Ammon's horn (tissue), 1 donor: ENCODE data around the gene RALGAPB.
"Not testable (repeated sequence)": the region's sequence is repeated elsewhere in the genome, so short reads cannot be mapped to it uniquely, and the experiment has no call there.

Experiments used
- DNase-seq: peaks from one replicate; pipeline ENCODE4 v3.0.0-alpha.2; 2016; ENCODE audit warnings: low spot score

The RALGAPB gene

GRCh38 chr20:38497246-38497935 is 24.7 kb downstream of the RALGAPB start:
- DNase-seq = no peak

DNA sequence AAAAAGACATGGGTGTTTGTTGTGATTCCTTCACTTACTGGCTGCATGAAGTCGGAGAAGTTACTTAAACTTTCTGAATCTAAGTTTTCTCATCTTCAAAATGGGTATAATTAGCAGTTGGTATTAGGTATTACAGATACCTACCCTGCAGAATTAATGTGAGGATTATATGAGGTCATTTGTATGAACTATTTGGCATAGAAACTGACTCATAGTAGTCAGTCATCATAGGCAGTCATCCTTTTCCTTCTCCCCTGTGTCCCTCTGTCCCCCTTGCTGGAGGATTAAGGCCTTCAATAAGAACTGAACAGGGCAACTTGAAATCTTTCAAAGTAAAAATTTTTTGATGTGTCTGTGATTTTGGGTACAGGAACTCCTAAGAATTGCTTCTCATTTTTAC is 26.3 kb downstream of the RALGAPB start:
- no peak for DNase-seq

DNA sequence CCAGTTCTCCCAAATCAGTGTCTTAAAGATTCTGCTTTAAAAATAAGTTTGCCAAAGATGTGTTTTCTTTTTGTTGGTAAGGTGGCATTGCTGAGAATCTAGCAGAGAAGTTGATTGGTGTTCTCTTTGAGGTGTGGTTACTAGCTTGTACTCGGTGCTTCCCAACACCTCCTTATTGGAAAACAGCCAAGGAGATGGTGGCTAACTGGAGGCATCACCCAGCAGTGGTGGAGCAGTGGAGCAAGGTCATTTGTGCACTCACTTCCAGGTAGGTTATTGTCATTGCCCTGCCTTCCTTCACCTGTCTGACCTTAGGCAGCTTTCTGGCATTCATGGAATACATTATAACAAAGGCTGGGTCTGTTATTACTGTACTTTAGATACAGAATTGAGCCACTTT is 26.7 kb downstream of the RALGAPB start:
- DNase-seq = no peak

DNA sequence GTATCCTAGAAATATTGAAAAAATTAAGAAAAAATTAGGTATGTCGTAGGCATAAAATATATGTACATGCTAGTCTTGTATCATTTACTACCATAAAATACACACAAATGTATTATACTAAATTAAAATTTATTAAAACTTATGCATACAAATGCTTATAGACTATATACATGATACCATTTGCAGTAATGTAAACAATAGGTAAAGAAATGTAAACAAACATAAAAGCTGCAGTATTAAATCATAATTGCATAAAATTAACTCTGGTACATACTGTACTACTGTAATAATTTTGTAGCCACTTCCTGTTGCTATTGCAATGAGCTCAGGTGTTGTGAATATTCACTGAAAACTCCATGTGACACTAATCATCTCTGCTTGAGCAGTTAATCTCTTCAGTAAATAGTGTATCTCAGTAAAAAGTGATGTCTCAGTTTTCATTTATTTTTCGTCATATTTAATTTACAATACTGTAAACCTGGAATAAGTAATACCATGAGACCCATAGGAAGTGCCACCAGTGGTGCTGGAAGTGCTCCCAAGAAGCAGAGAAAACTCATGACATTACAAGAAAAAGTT is 29.3 kb downstream of the RALGAPB start:
- no peak for DNase-seq

DNA sequence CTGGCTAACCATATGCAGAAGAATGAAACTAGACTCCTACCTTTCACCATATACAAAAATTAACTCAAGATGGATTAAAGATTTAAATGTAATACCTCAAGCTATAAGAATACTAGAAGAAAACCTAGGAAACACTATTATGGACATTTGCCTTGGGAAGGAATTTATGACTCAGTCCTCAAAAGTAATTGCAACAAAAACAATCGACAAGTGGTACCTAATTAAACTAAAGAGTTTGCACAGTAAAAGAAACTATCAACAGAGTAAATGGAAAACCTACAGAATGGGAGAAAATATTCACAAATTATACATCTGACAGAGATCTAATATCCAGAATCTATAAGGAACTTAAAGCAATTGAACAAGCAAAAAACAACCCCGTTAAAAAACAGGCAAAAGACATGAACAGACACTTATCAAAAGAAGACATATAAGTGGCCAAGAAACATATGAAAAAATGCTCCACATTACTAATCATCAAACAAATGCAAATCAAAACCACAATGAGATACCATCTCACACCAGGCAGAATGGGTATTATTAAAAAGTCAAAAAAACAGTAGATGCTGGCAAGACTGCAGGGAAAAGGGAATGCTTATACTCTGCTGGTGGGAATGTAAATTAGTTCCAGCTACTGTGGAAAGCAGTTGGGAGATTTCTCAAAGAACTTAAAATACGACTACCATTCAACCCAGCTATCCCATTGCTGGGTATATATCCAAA is 31.9 kb downstream of the RALGAPB start:
- DNase-seq = no peak

GRCh38 chr20:38505091-38505455 is 32.4 kb downstream of the RALGAPB start:
- DNase-seq = no peak

GRCh38 chr20:38511726-38512125 is 39.1 kb downstream of the RALGAPB start:
- DNase-seq = not testable (repeated sequence)

GRCh38 chr20:38514185-38514584 is 41.5 kb downstream of the RALGAPB start:
- DNase-seq = no peak

GRCh38 chr20:38514947-38515346 is 42.3 kb downstream of the RALGAPB start:
- DNase-seq = no peak

DNA sequence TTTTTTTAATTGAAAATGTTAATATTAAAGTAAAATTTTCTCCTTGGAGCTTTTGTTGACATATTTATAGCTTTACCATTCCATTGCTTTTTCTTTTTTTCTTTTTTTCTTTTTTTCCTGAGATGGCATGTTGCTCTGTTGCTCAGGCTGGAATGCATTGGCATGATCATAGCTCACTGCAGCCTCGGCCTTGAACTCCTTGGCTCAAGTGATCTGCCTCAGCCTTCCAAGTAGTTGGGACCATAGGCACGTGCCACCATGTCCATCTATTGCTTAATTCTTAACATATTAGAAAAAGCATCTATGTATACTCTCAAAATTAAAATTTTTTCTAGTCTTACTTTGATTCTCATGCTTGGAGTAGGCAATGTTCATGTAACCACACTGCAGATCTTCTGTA is 43.0 kb downstream of the RALGAPB start:
- DNase-seq = no peak

GRCh38 chr20:38519426-38519825 is 46.8 kb downstream of the RALGAPB start:
- no peak for DNase-seq

- DNase-seq = no peak
Measured at GRCh38 chr20:38520261-38520660, 47.6 kb downstream of the RALGAPB start.

DNA sequence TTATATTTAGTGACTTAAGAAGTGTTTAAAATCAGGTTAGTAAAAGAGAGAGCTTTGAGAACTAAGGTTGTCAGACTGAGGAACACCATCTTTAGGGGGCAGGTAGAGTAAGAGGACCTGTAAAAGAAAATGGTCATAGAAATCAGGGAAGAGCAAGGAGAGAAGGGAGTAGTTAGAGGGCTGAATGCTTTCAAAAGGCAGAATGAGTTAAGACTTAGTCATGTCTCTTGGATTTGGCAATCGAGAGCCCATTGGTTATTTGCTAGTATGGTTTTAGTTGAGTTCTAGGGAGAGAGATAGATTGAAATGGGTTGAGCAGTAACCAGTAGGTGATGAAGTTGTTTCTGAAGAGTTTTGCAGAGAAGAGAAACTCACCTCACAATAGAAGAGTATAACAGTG is 51.1 kb downstream of the RALGAPB start:
- no peak for DNase-seq

DNA sequence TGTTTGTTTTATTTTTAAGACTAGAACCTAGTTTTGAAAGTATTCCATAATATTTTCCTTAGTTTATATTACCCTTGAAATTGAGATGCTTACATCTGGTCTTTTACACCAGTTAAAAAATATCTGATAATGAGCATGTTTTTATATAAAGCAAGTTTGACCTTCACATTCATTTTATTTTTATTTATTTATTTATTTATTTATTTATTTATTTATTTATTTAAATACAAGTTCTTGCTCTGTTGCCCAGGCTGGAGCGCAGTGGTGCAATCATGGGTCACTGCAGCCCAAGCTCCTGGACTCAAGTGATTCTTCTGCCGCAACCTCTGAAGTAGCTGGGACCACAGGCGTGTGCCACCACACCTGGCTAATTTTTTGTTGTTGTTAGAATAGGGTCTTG is 55.5 kb downstream of the RALGAPB start:
- no peak for DNase-seq

DNA sequence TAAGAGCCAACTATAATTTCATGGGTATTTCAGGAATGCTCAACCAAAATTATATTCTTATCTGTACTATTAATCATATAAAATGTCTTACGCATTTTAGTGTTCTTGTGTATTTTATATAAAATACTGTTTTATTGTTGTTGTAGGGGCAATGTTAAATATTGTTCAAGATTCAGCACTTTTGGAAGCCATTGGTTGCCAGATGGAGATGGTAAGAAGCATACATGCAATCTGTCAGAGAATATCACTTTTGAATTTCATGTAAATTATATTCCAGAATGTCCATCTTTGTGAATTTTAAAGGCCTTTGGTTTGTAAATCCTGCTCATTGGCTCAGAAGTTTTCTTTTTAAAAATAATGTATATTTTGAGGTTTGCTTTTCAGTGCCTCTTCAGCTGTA is 58.4 kb downstream of the RALGAPB start:
- no peak for DNase-seq

DNA sequence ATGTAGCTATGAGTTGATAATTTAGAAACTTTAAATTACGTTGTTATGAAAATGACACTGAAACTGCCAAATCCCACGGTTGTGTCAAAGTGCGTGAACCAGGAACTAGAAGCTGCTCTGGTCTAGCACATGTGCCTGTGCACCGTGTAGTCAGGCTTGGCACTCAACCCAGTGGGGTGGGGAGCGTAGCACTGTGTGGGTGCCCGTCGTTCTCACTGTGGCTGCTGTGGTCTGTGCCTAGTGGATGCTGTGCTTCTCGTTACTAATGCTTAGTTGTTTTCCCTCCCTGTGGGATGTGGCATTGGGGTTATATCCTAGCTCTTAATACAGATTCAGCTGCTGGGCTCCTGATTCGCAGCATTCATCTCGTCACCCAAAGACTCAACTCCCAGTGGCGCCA is 62.1 kb downstream of the RALGAPB start:
- peak; percentile 32 for DNase-seq

GRCh38 chr20:38536310-38536709 is 63.7 kb downstream of the RALGAPB start:
- no peak for DNase-seq

GRCh38 chr20:38537176-38537575 is 64.5 kb downstream of the RALGAPB start:
- no peak for DNase-seq

DNA sequence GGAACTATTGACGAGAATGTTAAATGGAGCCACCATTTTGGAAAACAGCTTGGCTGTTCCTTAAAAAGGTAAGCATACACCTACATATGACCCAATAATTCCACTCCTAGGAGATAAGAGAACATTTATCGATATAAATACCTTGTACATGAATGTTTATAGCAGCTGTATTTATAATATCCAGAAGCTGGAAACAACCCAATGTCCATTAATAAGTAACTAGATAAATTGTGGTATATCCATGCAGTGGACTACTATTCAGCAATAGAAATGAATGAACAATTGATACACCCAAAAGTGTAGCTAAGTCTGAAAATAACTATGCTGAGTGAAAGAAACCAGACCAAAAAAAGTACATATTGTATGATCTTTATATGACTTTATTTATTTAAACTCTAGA is 66.1 kb downstream of the RALGAPB start:
- DNase-seq = no peak

DNA sequence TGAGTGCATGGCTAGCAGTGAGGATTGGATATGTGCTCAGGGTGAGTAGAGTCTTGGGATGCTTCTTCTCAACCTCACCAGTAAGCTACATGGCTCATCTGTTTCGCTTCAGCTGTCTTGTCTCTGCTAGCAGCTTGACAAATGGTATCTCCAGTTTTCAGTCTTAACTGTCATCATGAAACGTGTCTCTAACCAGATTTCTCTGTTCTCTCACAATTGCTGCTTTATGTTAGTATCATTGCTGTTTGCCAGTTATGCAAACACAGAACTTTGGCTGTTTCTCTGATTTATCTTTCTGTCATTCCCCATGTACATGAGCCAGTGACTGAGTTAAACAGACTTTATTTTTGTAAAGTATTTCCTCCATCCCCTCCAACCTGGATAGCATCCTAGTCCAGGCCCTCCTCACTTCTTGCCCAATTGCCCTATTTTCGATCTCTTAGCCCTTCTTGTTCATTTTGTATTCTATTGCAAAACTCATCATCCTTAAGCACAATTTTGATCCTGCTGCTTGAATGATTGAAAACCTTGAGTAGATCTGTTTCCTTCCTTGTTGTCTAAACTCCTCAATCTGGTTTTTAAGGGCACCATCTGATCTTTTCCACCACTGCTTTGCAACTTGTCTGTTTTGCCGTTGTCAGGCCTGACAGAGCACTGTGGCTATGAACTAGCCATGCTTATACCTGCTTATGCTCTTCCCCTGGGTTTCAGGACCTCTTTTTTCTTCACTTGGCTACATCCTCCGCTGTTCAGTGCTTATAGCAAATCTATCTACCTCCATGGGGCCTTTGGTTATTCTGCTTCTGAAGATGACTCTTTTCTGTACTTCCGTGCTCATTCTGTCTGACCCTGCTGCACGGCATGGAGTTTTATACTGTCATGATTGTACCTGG is 70.6 kb downstream of the RALGAPB start:
- DNase-seq = peak; percentile 66

- no peak for DNase-seq
Measured at GRCh38 chr20:38545771-38546170, 73.1 kb downstream of the RALGAPB start.

- peak; percentile 7 for DNase-seq
Measured at GRCh38 chr20:38547288-38548085, 74.8 kb downstream of the RALGAPB start.
